ENCODE measurements around the gene DPP3.
A peak's percentile ranks its signal among the peaks of the same experiment; 100 is the strongest.

Gene DPP3

GRCh38 chr11:66476173-66476840 lies 3.9 kb upstream of the DPP3 start:
- H3K9me3 ChIP-seq (ENCODE audit: severe bottlenecking): no peaks in the 10 kb centered on the region
- peaks cover 18% of the 10 kb centered on the region for H3K36me3 ChIP-seq (ENCODE audit: low read depth)
- DNase-seq (ENCODE audit: low spot score) (no peak), ATAC-seq (ENCODE audit: low read depth) (no peak)
- no peak overlapping the region for H3K27ac ChIP-seq (ENCODE audit: poor library complexity, severe bottlenecking)
- no peaks in the 10 kb centered on the region for H3K27me3 ChIP-seq (ENCODE audit: insufficient read depth, poor library complexity, severe bottlenecking)
- no peak for TF ChIP-seq CTCF (IDR thresholded peaks at IDR 0.05; ENCODE audit: poor library complexity, severe bottlenecking)
- no peaks in the 10 kb centered on the region for H3K4me1 ChIP-seq (ENCODE audit: insufficient read depth, poor library complexity, severe bottlenecking)
- H3K4me3 ChIP-seq (ENCODE audit: severe bottlenecking): no peak overlapping the region

- no peak for ATAC-seq (ENCODE audit: low read depth)
- Histone ChIP-seq H3K4me3 (ENCODE audit: severe bottlenecking) (no peak overlapping the region), H3K36me3 (ENCODE audit: low read depth) (peaks cover 14% of the 10 kb centered on the region; the same call in 1 of the 2 replicates), H3K4me1 (ENCODE audit: insufficient read depth, poor library complexity, severe bottlenecking) (no peaks in the 10 kb centered on the region), H3K9me3 (ENCODE audit: severe bottlenecking) (no peaks in the 10 kb centered on the region), H3K27ac (ENCODE audit: poor library complexity, severe bottlenecking) (no peak overlapping the region), H3K27me3 (ENCODE audit: insufficient read depth, poor library complexity, severe bottlenecking) (no peaks in the 10 kb centered on the region)
- DNase-seq (ENCODE audit: low spot score): no peak
- TF ChIP-seq CTCF (IDR thresholded peaks at IDR 0.05; ENCODE audit: poor library complexity, severe bottlenecking): no peak
These were observed 3.4 kb upstream of the DPP3 start for GRCh38 chr11:66476841-66477251.

- H3K36me3 ChIP-seq (ENCODE audit: low read depth): peaks cover 15% of the 10 kb centered on the region
- no peak overlapping the region for H3K27ac ChIP-seq (ENCODE audit: poor library complexity, severe bottlenecking)
- H3K27me3 ChIP-seq (ENCODE audit: insufficient read depth, poor library complexity, severe bottlenecking): no peaks in the 10 kb centered on the region
- no peak overlapping the region for H3K4me3 ChIP-seq (ENCODE audit: severe bottlenecking)
- no peak for ATAC-seq (ENCODE audit: low read depth)
- H3K9me3 ChIP-seq (ENCODE audit: severe bottlenecking): no peaks in the 10 kb centered on the region
- no peak for DNase-seq (ENCODE audit: low spot score)
- TF ChIP-seq CTCF (IDR thresholded peaks at IDR 0.05; ENCODE audit: poor library complexity, severe bottlenecking): no peak
- no peaks in the 10 kb centered on the region for H3K4me1 ChIP-seq (ENCODE audit: insufficient read depth, poor library complexity, severe bottlenecking)
These were observed 2.7 kb upstream of the DPP3 start for GRCh38 chr11:66477263-66478201.

- H3K4me3 ChIP-seq (ENCODE audit: severe bottlenecking): peak overlapping the region; percentile 48
- DNase-seq (ENCODE audit: low spot score) (no peak), ATAC-seq (ENCODE audit: low read depth) (no peak)
- no peaks in the 10 kb centered on the region for H3K4me1 ChIP-seq (ENCODE audit: insufficient read depth, poor library complexity, severe bottlenecking)
- no peaks in the 10 kb centered on the region for H3K9me3 ChIP-seq (ENCODE audit: severe bottlenecking)
- H3K27me3 ChIP-seq (ENCODE audit: insufficient read depth, poor library complexity, severe bottlenecking): no peaks in the 10 kb centered on the region
- peaks cover 4% of the 10 kb centered on the region; the same call in 1 of the 2 replicates for H3K36me3 ChIP-seq (ENCODE audit: low read depth)
- TF ChIP-seq CTCF (IDR thresholded peaks at IDR 0.05; ENCODE audit: poor library complexity, severe bottlenecking): peak; percentile 85
- H3K27ac ChIP-seq (ENCODE audit: poor library complexity, severe bottlenecking): peak overlapping the region; percentile 78
These were observed 1.4 kb upstream of the DPP3 start for GRCh38 chr11:66478729-66479393.

Data from RWPE2 (cell line).